HG03103 (cell line): ENCODE data around the gene WDR53.
"Not testable (repeated sequence)": the region's sequence is repeated elsewhere in the genome, so short reads cannot be mapped to it uniquely, and the experiment has no call there.

Source experiments
- ATAC-seq: cut with Tn5 transposase; IDR thresholded peaks from one replicate; pipeline ENCODE4 v1.9.1; 2021; ENCODE audit warnings: low read depth; ENCODE audit not compliant: unreplicated experiment

WDR53 gene

DNA sequence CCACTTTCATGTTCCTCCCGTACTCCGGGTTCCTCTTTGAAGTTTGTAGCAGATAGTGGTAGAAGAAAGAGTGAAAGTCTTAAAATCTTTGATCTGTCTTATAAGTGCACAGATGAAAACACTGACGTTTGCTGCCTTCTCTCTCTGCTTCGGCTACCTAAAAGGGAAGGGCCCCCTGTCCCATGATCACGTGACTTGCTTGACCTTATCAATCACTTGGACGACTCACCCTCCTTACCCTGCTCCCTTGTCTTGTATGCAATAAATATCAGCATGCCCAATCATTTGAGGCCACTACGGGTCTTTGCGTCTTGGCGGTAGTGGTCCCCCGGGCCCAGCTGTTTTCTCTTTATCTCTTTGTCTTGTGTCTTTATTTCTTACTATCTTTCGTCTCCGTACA is 47.1 kb downstream of the WDR53 start:
- ATAC-seq: not testable (repeated sequence)

- ATAC-seq: no peak
Observed at GRCh38 chr3:196519718-196520082, 48.7 kb downstream of the WDR53 start.

- no peak for ATAC-seq
Observed at GRCh38 chr3:196518966-196519717, 49.2 kb downstream of the WDR53 start.

DNA sequence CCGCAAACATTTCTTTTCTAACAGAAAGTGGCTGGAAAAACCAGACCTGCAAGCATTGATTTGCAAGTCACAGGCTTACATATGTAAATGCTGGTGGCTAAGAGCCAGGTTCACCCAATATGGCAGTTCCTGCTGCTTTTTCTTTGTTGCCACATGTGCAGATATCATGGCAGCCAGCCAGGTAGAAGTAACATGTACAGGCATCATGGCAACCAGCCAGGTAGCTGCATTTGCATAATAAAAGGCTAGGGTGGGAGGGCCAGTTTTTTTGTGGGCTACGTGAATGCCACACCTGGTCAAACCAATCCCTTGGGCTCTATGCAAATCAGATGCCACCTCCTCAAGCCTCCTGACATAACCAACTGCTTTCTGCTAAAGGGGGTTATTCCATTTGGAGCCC is 50.4 kb downstream of the WDR53 start:
- ATAC-seq: no peak

GRCh38 chr3:196517162-196517800 is 51.1 kb downstream of the WDR53 start:
- ATAC-seq: no peak

- ATAC-seq: no peak
Observed at GRCh38 chr3:196514913-196515621, 53.3 kb downstream of the WDR53 start, which contains the start of gene SMCO1. SMCO1 (minus strand) TSS chr3:196515346; CDS start chr3:196515209, 137 bp downstream.

GRCh38 chr3:196514350-196514716 is 54.0 kb downstream of the WDR53 start:
- no peak for ATAC-seq

DNA sequence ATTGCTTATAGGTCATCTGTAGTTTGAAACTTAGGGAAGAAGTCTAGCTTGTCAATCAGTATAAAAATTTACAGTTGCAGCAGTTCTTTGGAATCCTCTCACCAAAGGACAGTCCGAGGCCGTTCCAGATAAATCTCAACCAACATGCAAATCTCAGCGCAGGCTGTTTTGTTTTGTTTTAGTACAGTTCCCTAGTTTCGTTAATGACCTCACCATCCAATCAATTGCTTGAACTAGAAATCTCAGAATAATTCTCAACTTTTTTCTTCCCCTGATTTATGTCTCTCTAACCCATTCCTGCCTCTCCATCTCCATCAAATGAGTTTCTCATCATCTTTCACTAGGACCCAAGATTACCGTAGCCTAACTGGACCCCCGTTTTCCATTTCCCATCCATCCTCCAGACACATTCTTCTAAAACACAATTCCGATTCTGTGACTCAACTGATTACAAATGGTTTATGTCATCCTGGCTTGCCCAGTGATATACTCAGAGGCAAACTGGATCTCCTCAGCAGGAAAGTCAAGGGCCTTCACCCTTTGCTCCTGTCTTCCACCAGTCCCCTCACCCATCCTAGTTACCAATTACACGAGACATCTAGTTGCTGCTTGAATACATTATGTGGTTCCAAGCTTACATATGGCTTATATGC is 54.5 kb downstream of the WDR53 start:
- ATAC-seq: no peak

- ATAC-seq: not testable (repeated sequence)
Observed at GRCh38 chr3:196511646-196512425, 56.5 kb downstream of the WDR53 start.

- not testable (repeated sequence) for ATAC-seq
Observed at GRCh38 chr3:196511108-196511507, 57.2 kb downstream of the WDR53 start.

DNA sequence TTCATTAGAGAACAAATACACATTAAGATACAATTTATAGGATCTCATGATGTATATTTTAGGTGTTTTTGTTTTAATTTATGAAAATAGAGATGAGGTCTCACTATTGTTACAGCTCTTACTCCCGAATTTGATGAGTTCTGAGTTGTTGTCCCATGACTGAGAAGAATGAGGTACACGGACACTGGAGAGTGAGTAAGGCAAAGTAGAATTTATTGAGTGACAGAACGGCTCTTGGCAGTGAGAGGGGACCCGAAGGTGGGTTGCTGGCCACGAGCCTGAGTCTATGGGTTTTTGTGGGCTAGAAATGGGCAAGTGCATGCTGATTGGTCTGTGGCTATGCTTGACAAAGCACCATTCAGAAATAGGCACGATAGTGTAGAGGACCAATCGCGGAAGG is 61.7 kb downstream of the WDR53 start:
- ATAC-seq: no peak

GRCh38 chr3:196504556-196504955 is 63.8 kb downstream of the WDR53 start:
- ATAC-seq: no peak
